Neural cell (in vitro differentiated cells): ENCODE results near the gene SPOCK1. TPM values are rescaled to one million over a fixed set of nuclear protein-coding genes. Genes with fewer than 3 reads are reported as not detected.

Experiments
- H2AFZ ChIP-seq: fragments of 200-600, 300-800 bp; sonication (generic), shearing (Covaris generic); 2 replicates; pipeline ENCODE4 v1.6.0; 2014; ENCODE audit warnings: low read depth, mild to moderate bottlenecking, antibody characterized with exemption, low read length, moderate library complexity
- H3F3A ChIP-seq: fragments of 200-600 bp; shearing (Covaris generic); 2 replicates; pipeline ENCODE4 v1.6.1; 2016; ENCODE audit warnings: mild to moderate bottlenecking, moderate library complexity, mixed read lengths, antibody characterized with exemption, low read length; ENCODE audit not compliant: insufficient read depth, poor library complexity, severe bottlenecking
- H3K27ac ChIP-seq: fragments of 200-600, 300-800 bp; sonication (generic), shearing (Covaris generic); 2 replicates; pipeline ENCODE4 v1.5.1; 2014; ENCODE audit warnings: mild to moderate bottlenecking, low read length, moderate library complexity
- H3K27me3 ChIP-seq: fragments of 300-800, 200-600 bp; sonication (generic), shearing (Covaris generic); 2 replicates; pipeline ENCODE4 v1.6.0; 2014; ENCODE audit warnings: mild to moderate bottlenecking, low read depth, low read length, moderate library complexity; ENCODE audit not compliant: insufficient read depth
- H3K36me3 ChIP-seq: fragments of 300-800, 200-600 bp; sonication (generic), shearing (Covaris generic); 2 replicates; pipeline ENCODE4 v1.5.1; 2014; ENCODE audit warnings: mild to moderate bottlenecking, antibody characterized with exemption, low read length, moderate library complexity; ENCODE audit not compliant: insufficient read depth
- H3K4me2 ChIP-seq: fragments of 300-800, 200-600 bp; sonication (generic), shearing (Covaris generic); 2 replicates; pipeline ENCODE4 v1.6.0; 2014; ENCODE audit warnings: mild to moderate bottlenecking, low read length
- H3K4me3 ChIP-seq: fragments of 300-800, 200-600 bp; sonication (generic), shearing (Covaris generic); 2 replicates; pipeline ENCODE4 v1.5.1; 2014; ENCODE audit warnings: mild to moderate bottlenecking, low read length, moderate library complexity
- H3K79me2 ChIP-seq: fragments of 200-600 bp; shearing (Covaris generic); replicated peaks from 2 replicates; pipeline ENCODE4 v1.6.0; 2014; ENCODE audit warnings: mild to moderate bottlenecking, low read length, moderate library complexity; ENCODE audit not compliant: insufficient read depth
- H3K9ac ChIP-seq: fragments of 300-800, 200-600 bp; sonication (generic), shearing (Covaris generic); 2 replicates; pipeline ENCODE4 v1.6.1; 2016; ENCODE audit warnings: mild to moderate bottlenecking, low read length, mixed read lengths
- H3K9me2 ChIP-seq: fragments of 200-600 bp; shearing (Covaris generic); 2 replicates; pipeline ENCODE4 v1.6.1; 2016; ENCODE audit warnings: mild to moderate bottlenecking, low read length, mixed read lengths; ENCODE audit not compliant: insufficient read depth
- H3K9me3 ChIP-seq: fragments of 200-600, 300-800 bp; sonication (generic), shearing (Covaris generic); 2 replicates; pipeline ENCODE4 v1.6.1; 2016; ENCODE audit warnings: mild to moderate bottlenecking, mixed run types, low read length, moderate library complexity, mixed read lengths
- H4K20me1 ChIP-seq: fragments of 200-600 bp; shearing (Covaris generic); 2 replicates; pipeline ENCODE4 v1.6.1; 2016; ENCODE audit warnings: mild to moderate bottlenecking, mixed run types; ENCODE audit not compliant: insufficient read depth
- EP300 ChIP-seq: fragments of 450-650 bp; conservative IDR thresholded peaks from 2 replicates; pipeline ENCODE4 v1.6.1; 2014; ENCODE audit warnings: antibody characterized with exemption, mild to moderate bottlenecking, moderate library complexity; ENCODE audit not compliant: poor library complexity, severe bottlenecking
- EZH2 ChIP-seq: fragments of 200-600, 300-800 bp; shearing (Covaris generic), sonication (generic); IDR thresholded peaks from 2 replicates; pipeline ENCODE4 v1.6.1; 2014; ENCODE audit warnings: antibody characterized with exemption, low read length, borderline replicate concordance, mild to moderate bottlenecking; ENCODE audit not compliant: insufficient read depth, poor library complexity, severe bottlenecking
- MXI1 ChIP-seq: fragments of 450-650 bp; conservative IDR thresholded peaks from 2 replicates; pipeline ENCODE4 v1.6.1; 2014; ENCODE audit warnings: antibody characterized with exemption, mild to moderate bottlenecking; ENCODE audit not compliant: poor library complexity, severe bottlenecking
- POLR2AphosphoS5 ChIP-seq: IDR thresholded peaks from 2 replicates; pipeline ENCODE4 v1.6.1; 2012
- RAD21 ChIP-seq: fragments of 450-650 bp; conservative IDR thresholded peaks from 2 replicates; pipeline ENCODE4 v1.6.1; 2014; ENCODE audit warnings: antibody characterized with exemption, mild to moderate bottlenecking, moderate library complexity
- SMC3 ChIP-seq: fragments of 450-650 bp; conservative IDR thresholded peaks from 2 replicates; pipeline ENCODE4 v1.6.1; 2014; ENCODE audit warnings: antibody characterized with exemption, mild to moderate bottlenecking, moderate library complexity; ENCODE audit not compliant: poor library complexity
- TAF1 ChIP-seq: IDR thresholded peaks from 2 replicates; pipeline ENCODE4 v1.6.1; 2012; ENCODE audit warnings: low read depth
- polyA plus RNA-seq: library from polyadenylated mRNA; depleted of rRNA; stranded (reverse); fragments of >200 nt; gene quantifications from 2 replicates; pipeline ENCODE4 v1.2.3, GENCODE V29; 2014
- TF ChIP-seq, protein P1 (sequence below): IDR thresholded peaks from 2 replicates; pipeline ENCODE4 v1.6.1; 2012; ENCODE audit warnings: borderline replicate concordance
- TF ChIP-seq, protein P2 (sequence below): fragments of 450-650 bp; IDR thresholded peaks from 2 replicates; pipeline ENCODE4 v1.5.1; 2014; ENCODE audit warnings: antibody characterized with exemption, mild to moderate bottlenecking, moderate library complexity; ENCODE audit not compliant: poor library complexity, severe bottlenecking

Gene SPOCK1
- polyA plus RNA-seq, 1 donor from 2014 or later = 33.6 TPM

DNA sequence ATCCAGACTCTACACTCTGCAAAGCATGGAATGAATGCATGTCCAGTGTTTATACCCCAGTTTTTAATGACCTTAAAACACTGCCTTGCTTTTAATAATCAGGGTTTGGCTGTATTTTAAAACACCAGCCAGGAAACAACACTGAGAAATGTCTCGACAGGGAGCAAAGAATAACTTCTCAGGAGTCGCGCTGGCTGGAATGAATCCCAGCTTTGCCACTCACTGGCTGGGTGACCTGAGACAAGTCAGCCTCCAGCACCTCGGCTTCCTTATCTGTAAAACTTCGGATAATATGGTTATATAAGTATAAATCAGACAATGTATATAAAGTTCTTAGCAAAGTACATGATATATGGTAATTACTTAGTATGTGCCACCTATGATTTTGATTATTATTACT is 505.0 kb downstream of the SPOCK1 start:
- TF ChIP-seq RAD21 (no peak), MXI1 (no peak), POLR2AphosphoS5 (no peak), SMC3 (no peak), EZH2 (no peak), TAF1 (no peak)
- TF ChIP-seq, protein P1, sequence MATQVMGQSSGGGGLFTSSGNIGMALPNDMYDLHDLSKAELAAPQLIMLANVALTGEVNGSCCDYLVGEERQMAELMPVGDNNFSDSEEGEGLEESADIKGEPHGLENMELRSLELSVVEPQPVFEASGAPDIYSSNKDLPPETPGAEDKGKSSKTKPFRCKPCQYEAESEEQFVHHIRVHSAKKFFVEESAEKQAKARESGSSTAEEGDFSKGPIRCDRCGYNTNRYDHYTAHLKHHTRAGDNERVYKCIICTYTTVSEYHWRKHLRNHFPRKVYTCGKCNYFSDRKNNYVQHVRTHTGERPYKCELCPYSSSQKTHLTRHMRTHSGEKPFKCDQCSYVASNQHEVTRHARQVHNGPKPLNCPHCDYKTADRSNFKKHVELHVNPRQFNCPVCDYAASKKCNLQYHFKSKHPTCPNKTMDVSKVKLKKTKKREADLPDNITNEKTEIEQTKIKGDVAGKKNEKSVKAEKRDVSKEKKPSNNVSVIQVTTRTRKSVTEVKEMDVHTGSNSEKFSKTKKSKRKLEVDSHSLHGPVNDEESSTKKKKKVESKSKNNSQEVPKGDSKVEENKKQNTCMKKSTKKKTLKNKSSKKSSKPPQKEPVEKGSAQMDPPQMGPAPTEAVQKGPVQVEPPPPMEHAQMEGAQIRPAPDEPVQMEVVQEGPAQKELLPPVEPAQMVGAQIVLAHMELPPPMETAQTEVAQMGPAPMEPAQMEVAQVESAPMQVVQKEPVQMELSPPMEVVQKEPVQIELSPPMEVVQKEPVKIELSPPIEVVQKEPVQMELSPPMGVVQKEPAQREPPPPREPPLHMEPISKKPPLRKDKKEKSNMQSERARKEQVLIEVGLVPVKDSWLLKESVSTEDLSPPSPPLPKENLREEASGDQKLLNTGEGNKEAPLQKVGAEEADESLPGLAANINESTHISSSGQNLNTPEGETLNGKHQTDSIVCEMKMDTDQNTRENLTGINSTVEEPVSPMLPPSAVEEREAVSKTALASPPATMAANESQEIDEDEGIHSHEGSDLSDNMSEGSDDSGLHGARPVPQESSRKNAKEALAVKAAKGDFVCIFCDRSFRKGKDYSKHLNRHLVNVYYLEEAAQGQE = no peak
- TF ChIP-seq, protein P2, sequence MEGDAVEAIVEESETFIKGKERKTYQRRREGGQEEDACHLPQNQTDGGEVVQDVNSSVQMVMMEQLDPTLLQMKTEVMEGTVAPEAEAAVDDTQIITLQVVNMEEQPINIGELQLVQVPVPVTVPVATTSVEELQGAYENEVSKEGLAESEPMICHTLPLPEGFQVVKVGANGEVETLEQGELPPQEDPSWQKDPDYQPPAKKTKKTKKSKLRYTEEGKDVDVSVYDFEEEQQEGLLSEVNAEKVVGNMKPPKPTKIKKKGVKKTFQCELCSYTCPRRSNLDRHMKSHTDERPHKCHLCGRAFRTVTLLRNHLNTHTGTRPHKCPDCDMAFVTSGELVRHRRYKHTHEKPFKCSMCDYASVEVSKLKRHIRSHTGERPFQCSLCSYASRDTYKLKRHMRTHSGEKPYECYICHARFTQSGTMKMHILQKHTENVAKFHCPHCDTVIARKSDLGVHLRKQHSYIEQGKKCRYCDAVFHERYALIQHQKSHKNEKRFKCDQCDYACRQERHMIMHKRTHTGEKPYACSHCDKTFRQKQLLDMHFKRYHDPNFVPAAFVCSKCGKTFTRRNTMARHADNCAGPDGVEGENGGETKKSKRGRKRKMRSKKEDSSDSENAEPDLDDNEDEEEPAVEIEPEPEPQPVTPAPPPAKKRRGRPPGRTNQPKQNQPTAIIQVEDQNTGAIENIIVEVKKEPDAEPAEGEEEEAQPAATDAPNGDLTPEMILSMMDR = no peak
- Histone ChIP-seq H3K9ac (no peak overlapping the region), H3K27ac (no peak overlapping the region), H3F3A (no peaks in the 10 kb centered on the region), H3K27me3 (no peaks in the 10 kb centered on the region), H3K9me3 (no peaks in the 10 kb centered on the region), H3K4me3 (no peak overlapping the region), H3K4me2 (no peak overlapping the region), H3K36me3 (no peaks in the 10 kb centered on the region), H3K9me2 (no peaks in the 10 kb centered on the region), H3K79me2 (no peaks in the 10 kb centered on the region), H2AFZ (no peak overlapping the region), H4K20me1 (no peaks in the 10 kb centered on the region)

DNA sequence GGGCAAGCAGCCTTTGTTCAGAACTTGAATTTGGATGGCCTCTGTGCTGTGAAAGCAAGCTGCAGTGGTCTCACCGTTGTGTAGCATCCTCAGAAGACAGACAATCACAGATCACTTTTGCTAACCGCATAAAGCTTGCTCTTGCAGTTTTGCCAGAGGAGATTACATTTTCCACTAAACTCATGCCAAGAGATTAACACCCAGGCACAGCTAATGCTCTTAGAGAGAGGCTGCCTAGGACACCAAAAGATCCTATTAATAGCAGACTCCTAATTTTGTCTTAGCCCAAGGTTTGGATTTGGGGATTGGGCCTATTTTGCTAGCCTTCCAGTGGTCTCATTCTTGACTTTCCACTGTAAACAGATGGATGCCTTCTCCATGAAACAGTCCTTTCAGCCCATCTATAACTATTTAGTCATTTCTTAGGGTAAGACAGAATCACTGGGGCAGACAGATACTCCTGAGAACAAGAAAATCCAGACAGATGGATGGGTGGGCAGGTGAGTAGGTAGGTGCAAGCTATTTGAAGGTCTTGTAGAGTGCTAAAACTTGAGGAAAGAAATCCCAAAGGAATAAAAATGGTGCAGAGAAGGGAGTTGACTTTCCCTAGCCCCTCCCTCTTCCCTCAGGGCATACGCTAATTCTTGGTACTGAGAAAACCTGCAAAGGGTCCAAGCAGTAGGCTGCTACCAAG is 506.2 kb downstream of the SPOCK1 start:
- Histone ChIP-seq H3K4me3 (no peak overlapping the region), H3K27me3 (no peaks in the 10 kb centered on the region), H3K9me2 (no peaks in the 10 kb centered on the region), H3K79me2 (no peaks in the 10 kb centered on the region), H3K9me3 (no peaks in the 10 kb centered on the region), H3K27ac (no peak overlapping the region), H3F3A (no peaks in the 10 kb centered on the region), H3K9ac (no peak overlapping the region), H4K20me1 (no peaks in the 10 kb centered on the region), H2AFZ (no peak overlapping the region), H3K4me2 (no peak overlapping the region), H3K36me3 (no peaks in the 10 kb centered on the region)
- TF ChIP-seq POLR2AphosphoS5 (no peak), EP300 (no peak), MXI1 (no peak), RAD21 (no peak), SMC3 (no peak), TAF1 (no peak), EZH2 (no peak)
- TF ChIP-seq, protein P1 = no peak
- TF ChIP-seq, protein P2 = no peak
